Stimulated activated CD8-positive, alpha-beta memory T cell treated with anti-CD3 and anti-CD28 coated beads, Interleukin-15, amount 100 ng/mL, for 48 hours (primary cell): ENCODE results near the gene CYTH4.

ENCODE experiments used
- DNase-seq, 2 donors: peaks; one replicate each; pipeline ENCODE4 v3.0.0-alpha.2; 2020; ENCODE audit warnings: low read depth in 2 of 2

The CYTH4 gene

GRCh38 chr22:37290737-37291136, 8.4 kb downstream of the CYTH4 start:
- DNase-seq: no peak

GRCh38 chr22:37291559-37292298, 9.4 kb downstream of the CYTH4 start:
- no peak for DNase-seq

GRCh38 chr22:37292641-37293040, 10.3 kb downstream of the CYTH4 start:
- DNase-seq: no peak

DNA sequence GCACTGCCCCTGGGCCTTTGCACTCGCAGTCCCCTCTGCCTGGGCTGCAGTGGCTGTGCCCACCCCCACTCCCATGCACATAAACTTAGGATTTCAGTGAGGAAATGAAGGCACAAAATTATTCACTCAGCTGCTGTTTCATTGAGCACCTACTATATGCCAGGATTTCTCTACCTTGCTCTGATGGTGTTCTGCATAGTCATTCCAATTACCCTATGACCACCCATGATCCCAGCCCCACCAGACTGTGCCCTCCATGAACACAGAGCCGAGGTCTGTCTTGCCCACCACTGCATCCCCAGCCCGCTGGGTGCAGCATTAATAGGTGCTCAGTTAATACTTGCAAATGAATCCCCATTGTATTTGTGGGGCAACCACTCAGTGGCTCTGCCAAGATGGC, 10.9 kb downstream of the CYTH4 start:
- DNase-seq: no peak

GRCh38 chr22:37294747-37295146, 12.4 kb downstream of the CYTH4 start:
- DNase-seq: no peak

DNA sequence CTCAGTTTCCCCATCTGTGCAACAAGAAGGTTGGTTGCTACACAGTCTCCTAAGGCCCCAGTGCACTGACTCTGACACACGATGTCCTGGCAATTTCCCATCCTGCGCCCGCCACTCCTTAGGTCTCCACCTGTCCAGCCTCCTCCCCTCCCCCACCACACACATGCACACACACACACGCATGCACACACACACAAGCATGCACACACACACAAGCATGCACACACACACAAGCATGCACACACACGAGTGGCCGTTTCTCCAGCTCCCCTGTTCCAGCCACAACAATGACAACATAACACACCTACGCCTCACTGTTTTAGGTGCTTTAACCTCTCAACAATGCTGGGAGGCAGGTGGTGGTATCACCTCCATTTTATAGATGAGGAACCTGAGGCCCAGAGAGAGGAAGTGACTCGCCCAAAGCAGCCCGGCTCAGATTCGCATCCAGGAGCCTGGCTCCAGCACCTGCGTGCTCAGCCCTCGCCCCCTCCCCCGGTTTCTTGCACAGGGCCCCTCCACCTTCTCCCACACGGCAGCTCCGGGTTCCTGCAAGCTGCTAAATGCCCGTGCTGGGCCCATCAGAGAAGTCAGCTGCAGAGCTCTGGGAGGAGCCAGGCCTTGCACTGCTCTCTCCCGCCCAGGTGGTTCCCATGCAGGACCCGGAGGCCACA, 13.0 kb downstream of the CYTH4 start:
- no peak for DNase-seq

DNA sequence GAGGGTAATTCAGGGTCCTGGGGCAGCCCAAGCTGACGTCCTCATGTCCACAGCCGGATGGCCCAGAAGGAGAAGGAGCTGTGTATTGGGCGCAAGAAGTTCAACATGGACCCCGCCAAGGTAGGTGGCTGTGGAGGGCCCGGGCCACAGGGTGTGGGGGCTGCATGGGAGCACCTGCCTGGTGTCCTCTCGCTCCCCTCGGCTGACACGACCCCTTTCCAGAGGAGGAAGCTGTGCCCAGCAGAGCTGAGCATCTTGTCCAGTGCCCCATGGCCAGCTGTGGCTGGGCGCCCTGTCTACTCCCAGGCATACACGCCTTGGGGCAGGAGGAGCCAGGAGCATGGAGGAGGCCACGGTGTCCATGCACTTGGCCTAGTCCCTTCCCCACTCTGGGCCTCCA, 13.6 kb downstream of the CYTH4 start:
- DNase-seq: no peak

- no peak for DNase-seq
Measured at GRCh38 chr22:37298748-37299495, 16.6 kb downstream of the CYTH4 start.

DNA sequence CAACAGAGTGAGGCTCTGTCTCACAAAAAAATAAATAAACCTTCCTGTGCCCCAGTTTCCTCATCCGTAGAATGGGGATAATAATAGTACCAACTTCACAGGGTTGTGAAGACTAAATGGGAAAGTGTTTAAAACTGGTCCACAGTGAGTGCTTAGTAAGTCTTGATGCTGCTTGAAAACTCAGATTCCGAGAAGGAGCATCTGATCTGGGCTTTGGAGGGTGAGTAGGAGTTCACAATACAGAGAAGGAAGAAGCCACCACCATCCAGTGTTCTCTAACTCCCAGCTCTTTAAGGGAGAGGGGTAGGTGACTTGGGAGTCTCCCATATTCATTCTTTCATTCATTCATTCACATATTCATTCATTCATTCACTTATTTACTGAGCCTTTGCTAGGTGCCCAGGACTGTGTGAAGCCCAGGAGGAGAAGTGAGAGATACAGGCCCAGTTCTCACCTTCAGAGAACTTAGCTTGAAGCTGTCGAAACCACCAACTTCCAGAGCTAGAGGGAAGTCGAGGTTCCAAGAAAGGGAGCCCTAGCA, 17.7 kb downstream of the CYTH4 start:
- DNase-seq: no peak

DNA sequence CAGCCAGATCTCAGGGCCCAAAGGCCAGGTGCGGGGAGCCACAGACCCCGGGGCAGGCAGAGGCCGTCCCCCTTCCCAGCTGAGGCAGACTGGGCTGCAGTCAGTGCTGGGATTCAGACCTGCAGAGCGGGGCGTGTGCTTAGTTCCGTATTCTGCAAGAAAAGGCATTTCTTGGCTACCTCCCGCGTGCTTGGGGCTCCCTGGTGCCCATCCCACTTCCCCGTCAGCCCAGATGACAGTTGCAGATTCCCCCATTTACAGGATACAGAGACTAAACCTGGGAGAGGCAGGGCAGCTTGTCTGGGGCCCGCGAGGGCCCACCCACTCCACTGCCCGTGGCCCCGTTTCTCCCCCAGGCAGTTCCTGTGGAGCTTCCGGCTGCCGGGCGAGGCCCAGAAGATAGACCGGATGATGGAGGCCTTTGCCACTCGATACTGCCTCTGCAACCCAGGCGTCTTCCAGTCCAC, 18.3 kb downstream of the CYTH4 start:
- no peak for DNase-seq

- DNase-seq: no peak
Measured at GRCh38 chr22:37301144-37301830, 19.0 kb downstream of the CYTH4 start.

DNA sequence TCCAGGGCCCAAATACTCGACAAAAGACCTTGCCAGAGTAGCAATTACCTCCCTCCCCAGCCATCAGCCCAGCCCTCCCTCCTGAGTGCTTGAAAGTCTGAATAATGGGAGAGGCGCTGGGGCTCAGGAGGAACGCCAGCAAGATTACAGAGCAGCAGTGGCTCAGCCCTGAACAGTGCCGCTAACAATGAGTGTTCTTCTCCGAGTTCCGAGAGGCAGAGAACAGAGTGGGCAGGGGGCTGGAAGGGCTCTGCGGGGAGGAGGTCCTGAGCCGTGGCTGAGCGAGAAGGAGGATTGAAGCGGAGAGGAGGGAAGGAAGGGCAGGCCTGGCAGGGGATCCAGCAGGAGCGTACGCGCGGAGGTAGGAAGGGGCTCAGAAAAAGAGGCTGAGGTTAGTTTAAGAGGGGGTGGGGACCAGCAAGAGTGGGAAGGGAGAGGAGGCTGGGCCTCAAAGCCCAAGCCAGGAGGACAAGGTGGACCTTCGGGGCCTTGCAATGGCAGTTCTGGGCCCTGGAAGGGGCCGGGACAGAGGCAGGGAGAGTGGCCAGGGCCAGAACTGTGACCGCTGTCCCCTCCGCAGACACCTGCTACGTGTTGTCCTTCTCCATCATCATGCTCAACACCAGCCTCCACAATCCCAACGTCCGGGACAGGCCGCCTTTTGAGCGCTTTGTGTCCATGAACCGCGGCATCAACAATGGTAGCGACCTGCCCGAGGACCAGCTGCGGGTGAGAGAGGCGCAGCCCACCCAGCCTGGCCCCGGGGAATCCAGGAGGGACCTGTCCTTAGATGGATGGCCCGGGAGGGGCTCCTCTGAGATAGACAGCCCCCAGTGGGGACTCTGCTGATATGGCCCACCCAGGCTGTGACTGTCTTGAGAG, 20.6 kb downstream of the CYTH4 start:
- no peak for DNase-seq

GRCh38 chr22:37303821-37304274, 21.5 kb downstream of the CYTH4 start:
- peak; percentile 72 to 76 for DNase-seq

- no peak for DNase-seq
Measured at GRCh38 chr22:37304595-37305343, 22.5 kb downstream of the CYTH4 start.

DNA sequence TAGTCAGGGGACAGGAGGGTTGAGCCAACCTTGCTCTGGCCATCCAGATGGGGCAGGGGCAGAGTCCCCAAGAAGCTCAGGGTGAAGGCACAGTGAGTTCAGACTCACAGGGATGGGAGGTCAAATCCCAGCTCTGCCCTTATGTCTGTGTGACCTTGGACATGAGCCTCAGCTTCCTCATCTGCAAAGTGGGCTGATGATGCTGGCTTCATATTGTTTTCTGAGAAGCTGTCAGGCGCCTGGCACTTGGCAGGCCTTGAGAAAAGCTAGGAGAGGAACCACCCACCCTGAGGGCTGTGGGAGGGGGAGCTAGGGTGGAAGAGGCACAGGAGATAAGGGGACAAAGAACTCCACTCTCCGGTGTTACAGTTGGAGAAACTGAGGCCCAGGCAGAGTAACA, 23.6 kb downstream of the CYTH4 start:
- no peak for DNase-seq

GRCh38 chr22:37306494-37306829, 24.2 kb downstream of the CYTH4 start:
- no peak for DNase-seq

DNA sequence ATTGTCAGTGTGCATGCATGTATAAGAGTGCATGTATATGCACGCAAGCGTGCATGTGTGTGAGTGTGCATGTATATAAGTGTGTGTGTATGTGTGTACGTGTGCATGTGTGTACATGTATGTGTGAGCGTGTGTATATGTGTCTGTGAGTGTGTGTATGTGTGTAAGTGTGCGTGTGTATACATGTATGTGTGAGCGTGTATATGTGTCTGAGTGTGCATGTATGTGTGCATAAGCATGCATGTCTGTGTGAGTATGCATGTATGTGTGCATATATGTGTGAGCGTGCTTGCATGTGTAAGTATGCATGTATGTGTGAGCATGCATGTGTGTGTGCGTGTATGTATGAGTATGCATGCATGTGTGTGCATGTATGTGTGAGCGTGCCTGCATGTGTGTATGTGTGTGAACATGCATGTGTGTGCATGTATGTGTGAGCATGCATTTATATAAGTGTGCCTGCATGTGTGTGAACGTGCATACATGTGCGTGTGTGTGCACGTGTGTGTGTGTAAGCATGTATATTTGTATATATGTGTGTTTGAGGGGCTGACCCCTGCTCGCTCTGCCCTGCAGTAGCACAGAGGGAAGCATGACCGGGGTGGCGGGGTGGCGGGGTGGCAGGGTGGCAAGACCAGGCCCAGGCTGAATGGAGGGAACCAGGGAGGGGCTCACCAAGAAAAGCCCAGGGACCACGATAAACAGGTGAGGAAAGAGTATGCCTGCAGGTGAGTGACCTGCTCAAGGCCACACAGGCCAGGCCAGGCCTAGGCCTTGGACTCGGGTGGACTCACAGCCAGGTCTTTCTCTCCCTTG, 26.3 kb downstream of the CYTH4 start:
- DNase-seq: no peak

- no peak for DNase-seq
Measured at GRCh38 chr22:37309211-37310074, 27.1 kb downstream of the CYTH4 start.
